HG02943 (cell line): Measurements from ENCODE around the gene CLRN2.
"Not testable (repeated sequence)": the region's sequence is repeated elsewhere in the genome, so short reads cannot be mapped to it uniquely, and the experiment has no call there.

Experiments used
- ATAC-seq: cut with Tn5 transposase; IDR thresholded peaks from one replicate; pipeline ENCODE4 v1.9.1; 2021; ENCODE audit warnings: mild to moderate bottlenecking, low read depth, moderate library complexity; ENCODE audit not compliant: unreplicated experiment

The CLRN2 gene

GRCh38 chr4:17537060-17537459, 22.1 kb downstream of the CLRN2 start:
- ATAC-seq: not testable (repeated sequence)

DNA sequence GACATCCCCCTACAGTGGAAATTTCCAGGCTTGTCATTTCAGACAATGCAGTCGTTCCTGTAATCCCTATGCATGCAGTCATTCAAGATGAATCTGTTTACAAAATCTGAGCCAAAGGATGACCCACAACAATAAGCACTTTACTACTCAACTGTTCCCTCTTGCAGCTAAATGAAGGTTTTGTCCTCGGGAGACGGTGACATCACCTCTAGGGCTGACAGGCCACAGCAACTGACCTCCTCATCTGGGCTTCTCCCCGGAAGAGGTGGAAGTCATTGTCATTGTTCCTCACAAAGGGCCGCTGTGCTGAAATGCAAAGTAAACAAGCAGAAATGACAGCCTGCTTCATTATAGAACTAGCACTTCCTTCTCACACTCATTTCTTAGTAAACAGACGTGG, 29.2 kb downstream of the CLRN2 start:
- ATAC-seq: no peak

DNA sequence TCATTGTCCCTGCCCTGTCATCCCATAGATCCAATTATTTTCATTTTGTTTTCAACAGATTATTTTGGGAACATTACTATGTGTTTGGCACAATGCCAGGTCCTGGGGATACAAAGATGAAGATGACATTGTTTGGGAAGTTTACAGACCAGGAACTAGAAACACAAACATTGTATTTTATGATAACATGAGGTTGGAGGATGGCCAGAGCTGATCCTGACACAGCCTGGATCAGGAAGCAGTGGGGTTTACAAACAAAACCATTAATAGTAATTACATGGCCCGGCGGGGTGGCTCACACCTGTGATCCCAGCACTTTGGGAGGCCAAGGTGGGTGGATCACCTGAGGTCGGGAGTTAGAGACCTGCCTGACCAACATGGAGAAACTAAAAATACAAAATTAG, 29.9 kb downstream of the CLRN2 start:
- ATAC-seq: no peak

DNA sequence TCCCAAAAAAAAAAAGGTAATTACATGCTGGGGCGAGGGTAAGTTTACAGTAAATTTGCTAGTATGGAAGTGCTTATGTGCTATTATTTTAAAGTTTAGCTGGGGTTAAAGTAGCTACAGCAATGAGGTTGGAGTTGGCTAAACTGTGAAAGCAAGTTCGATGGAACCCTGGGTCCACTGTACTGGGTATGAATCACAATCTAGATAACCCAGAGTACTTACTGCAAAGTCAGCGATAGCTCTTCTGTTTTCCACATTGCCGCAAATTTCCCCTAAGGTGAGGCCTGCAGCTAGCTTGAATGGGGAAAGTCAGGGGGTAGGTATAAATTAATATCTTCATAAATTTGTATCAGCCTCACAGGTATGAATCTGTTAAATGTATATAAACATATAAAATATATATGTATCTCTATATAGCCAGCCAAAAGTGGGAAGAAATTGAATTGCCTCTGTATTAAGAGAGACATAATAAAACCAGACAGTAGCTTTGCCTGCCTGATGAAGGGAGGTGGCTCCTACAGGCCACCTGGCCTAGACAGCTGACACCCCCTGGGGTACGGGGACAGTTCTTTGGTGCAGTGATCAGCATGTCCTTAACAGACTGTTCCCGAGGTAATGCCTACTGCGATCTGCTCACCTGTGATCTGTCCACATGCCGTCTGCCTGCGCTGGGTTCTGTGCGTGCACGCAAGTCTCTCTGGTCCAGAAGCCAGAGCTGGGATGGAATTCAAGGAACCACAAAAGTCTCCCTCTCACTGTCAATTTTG, 30.6 kb downstream of the CLRN2 start:
- no peak for ATAC-seq

DNA sequence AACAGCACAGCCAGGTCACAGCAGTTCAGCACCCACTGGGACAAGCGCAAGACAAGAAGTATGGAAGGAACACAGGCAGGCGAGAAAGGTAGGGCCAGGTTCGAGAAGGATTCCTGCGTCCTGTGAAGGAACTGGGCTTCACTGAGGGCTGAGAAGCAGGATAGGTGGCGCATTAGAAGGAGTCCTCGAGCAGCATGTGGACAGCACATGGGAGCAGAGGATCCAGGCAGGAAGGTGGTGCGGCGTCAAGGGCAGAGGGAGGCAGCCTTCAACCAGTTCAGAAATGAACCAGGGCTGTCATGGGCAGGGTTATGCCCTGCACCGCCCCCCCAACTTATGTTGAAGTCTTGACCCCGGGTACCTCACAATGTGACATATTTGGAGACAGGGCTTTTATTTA, 31.3 kb downstream of the CLRN2 start:
- no peak for ATAC-seq

DNA sequence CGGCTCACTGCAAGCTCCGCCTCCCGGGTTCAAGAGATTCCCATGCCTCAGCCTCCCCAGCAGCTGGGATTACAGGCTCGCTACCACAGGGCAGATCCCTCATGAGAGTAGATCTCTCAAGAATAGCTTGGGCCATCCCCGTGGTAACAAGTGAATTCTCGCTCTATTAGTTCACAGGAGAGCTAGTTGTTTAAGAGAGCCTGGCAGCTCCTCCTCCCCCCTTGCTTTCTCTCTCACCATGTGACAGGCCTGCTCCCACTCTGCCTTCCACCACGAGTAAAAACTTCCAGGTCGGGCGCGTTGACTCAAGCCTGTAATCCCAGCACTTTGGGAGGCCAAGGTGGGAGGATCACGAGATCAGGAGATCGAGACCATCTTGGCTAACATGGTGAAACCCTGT, 31.7 kb downstream of the CLRN2 start:
- no peak for ATAC-seq

DNA sequence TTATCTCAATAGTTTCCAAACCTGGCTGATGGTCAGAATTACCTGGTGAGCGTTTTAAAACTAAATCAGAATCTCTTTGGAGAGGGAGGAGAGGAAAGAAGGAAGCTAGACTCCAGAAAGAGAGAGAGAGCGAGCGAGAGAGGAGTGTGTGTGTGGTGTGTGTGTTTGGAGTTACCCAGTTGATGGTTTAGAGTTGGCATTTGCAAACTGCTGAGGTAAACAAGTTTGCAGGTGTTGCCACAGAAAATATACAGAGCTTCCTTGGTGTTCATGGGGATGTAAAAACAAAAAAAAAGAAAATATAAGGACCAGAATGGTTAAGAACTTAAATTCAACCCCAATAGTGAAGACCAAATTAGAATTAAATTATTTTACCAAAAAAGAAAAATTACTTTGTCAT, 35.6 kb downstream of the CLRN2 start:
- no peak for ATAC-seq

GRCh38 chr4:17552427-17552826, 37.5 kb downstream of the CLRN2 start:
- ATAC-seq: no peak

GRCh38 chr4:17554568-17554967, 39.6 kb downstream of the CLRN2 start:
- ATAC-seq: no peak

DNA sequence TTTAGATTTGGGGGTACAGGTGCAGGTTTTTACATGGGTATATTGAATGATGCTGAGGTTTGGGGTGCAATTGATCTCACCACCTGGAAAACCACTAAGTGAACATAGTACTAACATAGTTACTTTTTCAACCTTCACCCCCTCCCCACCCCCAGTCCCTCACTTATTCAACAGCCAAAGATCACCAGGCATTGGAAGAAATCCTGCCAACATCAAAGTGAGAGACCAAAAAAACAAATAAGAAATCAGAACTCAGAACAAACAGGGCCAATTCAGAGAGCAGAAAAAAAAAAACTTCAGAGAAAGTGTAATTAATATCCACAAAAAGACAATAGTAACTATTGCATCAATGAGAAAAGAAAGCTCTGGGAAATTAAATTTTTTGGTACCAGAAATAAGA, 41.5 kb downstream of the CLRN2 start:
- ATAC-seq: no peak

DNA sequence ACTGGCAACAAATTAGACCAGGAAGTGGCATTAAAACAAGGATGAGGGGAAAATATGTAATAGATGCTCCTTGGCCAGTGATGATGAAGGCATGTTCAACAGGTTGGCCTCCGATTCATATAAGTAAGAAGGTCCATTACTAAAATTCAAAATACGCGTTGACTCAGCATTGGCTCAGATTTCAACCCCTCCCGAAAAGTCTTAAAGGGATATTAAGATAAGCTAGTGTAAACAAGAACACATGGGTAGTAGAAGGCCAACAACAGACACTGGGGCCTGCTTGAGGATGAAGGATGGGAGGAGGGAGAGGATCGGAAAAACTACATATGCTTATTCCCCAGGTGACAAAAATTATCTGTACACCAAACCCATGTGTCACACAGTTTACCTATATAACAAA, 42.9 kb downstream of the CLRN2 start:
- ATAC-seq: no peak

GRCh38 chr4:17558941-17559708, 44.2 kb downstream of the CLRN2 start:
- no peak for ATAC-seq

- no peak for ATAC-seq
These were observed 44.7 kb downstream of the CLRN2 start for GRCh38 chr4:17559709-17560048.

GRCh38 chr4:17560065-17560673, 45.2 kb downstream of the CLRN2 start:
- ATAC-seq: no peak

GRCh38 chr4:17561195-17561909, 46.4 kb downstream of the CLRN2 start:
- no peak for ATAC-seq

DNA sequence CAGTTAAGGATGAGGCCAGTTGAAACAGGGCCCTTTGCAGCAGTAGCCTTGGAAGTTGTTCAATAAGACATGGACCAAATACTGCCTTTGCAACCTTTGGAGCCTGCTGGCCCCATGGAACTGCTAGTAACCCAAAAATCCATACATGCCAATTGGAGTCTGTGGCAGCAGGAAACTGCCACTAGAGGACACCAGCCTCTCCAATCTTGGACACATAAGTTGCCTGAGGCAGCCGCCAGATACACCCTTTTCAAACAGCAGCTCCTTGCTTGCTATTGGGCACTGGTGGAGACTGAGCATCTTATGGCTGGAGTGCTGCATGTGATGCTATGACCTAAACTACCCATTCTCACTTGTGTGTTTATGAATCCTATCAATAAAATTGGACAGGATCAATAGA, 47.2 kb downstream of the CLRN2 start:
- ATAC-seq: no peak

DNA sequence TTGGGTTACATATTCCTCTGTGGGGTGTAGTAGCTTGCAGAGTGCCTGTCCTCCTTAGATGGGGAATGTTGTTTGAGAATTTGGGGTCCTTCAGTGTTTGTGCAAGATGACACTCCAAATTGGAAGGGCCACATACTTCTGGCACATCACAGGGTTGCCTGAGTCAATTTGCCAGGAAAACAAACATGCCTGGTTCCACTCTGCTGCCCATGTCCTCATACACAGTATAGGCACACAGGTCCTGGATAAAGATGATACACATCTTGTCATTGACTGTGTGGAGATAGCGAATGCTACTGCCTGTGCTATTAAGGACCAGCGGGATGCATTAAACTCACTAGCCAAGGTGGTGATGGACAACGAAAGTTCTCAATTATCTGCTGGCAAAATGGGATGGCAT, 50.9 kb downstream of the CLRN2 start:
- ATAC-seq: no peak

- no peak for ATAC-seq
These were observed 52.3 kb downstream of the CLRN2 start for GRCh38 chr4:17567271-17567670.

- ATAC-seq: no peak
These were observed 59.2 kb downstream of the CLRN2 start for GRCh38 chr4:17574206-17574605.

DNA sequence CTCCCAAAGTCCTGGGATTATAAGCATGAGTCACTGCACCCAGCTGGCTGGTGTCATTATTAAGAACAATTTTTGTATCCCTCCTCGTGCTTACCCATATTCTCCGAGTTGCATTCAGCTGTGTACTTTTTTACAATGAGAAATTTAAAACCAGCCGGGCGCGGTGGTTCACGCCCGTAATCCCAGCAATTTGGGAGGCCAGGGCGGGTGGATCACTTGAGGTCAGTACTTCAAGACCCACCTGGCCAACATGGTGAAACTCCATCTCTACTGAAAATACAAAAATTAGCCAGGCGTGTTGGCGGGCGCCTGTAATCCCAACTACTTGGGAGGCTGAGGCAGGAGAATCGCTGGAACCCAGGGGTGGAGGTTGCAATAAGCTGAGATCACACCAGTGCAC, 60.2 kb downstream of the CLRN2 start:
- not testable (repeated sequence) for ATAC-seq
